Choroid plexus epithelial cell (primary cell): ENCODE results near the gene NCKAP5.

Experiments
- DNase-seq: peaks from one replicate; pipeline ENCODE4 v3.0.0-alpha.2; 2010; ENCODE audit warnings: low read depth
- H3K4me3 ChIP-seq: 2 replicates; pipeline ENCODE4 v1.5.1; 2011; ENCODE audit warnings: low read depth, mild to moderate bottlenecking, control low read depth, low read length, moderate library complexity
- TF ChIP-seq, protein P1 (sequence below): conservative IDR thresholded peaks from 2 replicates; pipeline ENCODE4 v1.5.1; 2011; ENCODE audit warnings: low read depth, mild to moderate bottlenecking, control low read depth, inconsistent platforms, low read length, moderate library complexity

NCKAP5 gene

DNA sequence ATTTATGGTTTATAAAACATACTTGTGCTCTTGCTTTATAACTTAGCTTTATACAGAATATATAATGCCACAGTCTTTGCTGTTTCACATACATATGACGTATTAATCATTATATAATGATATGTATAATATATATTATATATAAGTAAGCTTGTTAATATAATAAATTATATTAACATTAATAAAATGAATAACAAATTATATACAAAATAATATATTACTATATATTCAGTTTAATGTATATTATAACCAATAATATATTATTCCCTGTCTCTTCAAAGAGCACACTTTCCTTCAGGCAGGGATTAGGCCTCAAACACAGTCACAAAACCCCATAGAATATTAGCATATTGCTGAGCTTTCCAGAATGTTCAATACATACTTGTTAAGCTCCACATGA, 427.6 kb downstream of the NCKAP5 start:
- TF ChIP-seq, protein P1, sequence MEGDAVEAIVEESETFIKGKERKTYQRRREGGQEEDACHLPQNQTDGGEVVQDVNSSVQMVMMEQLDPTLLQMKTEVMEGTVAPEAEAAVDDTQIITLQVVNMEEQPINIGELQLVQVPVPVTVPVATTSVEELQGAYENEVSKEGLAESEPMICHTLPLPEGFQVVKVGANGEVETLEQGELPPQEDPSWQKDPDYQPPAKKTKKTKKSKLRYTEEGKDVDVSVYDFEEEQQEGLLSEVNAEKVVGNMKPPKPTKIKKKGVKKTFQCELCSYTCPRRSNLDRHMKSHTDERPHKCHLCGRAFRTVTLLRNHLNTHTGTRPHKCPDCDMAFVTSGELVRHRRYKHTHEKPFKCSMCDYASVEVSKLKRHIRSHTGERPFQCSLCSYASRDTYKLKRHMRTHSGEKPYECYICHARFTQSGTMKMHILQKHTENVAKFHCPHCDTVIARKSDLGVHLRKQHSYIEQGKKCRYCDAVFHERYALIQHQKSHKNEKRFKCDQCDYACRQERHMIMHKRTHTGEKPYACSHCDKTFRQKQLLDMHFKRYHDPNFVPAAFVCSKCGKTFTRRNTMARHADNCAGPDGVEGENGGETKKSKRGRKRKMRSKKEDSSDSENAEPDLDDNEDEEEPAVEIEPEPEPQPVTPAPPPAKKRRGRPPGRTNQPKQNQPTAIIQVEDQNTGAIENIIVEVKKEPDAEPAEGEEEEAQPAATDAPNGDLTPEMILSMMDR, result no peak
- no peak overlapping the region for H3K4me3 ChIP-seq
- no peak for DNase-seq

DNA sequence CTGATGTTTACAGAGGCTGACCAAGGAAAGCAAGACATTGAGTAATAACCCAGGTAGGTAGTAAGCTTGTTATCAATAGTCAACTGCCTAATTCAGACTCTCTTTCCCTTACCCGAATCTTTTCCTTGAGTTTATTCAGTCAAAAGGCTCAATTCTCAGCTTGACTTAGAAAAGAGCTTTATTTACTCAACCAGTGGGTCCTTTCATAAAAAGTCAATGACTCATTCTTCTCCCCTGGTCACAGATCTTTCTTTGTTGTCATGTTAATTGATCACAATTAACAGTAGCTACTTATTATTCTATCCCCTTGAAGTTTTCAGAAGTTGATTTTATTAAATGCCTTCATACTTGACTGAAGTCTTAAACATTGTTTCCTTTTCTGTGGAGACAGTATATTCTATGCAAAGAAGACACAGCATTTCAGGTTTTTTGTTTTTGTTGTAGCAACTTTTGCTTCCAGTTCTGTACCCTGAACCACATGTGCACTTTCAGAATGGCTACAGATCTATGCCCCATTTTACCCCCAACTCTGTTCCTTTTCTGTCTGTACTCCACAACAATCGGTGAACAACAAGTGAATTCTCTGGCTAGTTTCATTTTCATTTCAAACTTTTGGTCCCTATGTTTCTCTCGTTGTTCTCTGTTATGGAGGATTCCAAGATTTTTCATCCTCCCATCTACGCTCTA, 428.3 kb downstream of the NCKAP5 start:
- no peak for DNase-seq
- no peak overlapping the region for H3K4me3 ChIP-seq
- TF ChIP-seq, protein P1, result no peak

DNA sequence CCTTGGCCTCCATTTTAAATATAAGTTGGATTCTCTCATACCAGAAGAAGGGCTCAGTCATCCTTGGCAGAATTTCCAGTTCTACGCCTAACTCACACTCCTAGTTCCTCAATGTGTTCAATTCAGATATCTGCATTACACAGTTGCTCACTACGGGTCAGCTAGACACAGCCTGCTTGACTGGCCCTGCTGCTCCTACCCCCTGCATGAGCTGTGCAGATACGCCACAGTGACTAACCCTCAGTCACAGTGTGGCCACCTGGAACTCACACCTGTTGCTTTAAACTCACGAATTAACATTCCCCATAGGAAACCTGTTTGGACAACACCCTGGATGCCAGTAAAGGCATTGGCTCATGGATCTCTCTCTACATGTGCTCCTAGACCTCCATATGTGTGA, 429.6 kb downstream of the NCKAP5 start:
- no peak overlapping the region for H3K4me3 ChIP-seq
- DNase-seq, result no peak
- TF ChIP-seq, protein P1, result no peak

DNA sequence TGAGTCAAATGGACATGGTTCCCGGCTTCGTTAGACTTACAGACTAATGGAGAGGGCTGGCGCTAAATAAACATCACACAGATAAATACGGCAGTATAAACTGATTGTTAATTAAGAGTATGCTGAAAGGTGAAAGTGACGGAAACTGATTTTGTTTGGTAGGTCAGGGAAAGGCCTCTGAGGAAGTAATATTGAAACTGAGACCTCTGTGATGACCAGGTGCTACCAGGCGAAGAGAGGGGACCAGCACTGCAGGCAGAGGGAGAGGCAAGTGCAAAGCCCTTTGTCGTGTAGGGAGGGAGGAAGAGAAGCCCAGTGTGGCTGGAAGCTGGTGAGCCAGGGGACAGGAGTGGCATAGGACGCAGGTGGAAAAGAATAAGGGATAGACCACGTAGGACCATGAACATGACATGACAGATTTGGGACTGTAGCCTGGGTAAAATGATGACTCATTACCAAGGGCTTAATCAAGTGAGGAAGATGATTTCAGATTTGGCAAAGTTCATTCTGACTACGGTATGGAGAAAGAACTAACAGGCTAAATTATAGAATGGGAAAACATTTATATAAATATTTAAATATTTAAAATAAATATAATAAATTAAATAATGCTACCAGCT, 433.1 kb downstream of the NCKAP5 start:
- TF ChIP-seq, protein P1, result no peak
- H3K4me3 ChIP-seq, result no peak overlapping the region
- DNase-seq, result no peak

DNA sequence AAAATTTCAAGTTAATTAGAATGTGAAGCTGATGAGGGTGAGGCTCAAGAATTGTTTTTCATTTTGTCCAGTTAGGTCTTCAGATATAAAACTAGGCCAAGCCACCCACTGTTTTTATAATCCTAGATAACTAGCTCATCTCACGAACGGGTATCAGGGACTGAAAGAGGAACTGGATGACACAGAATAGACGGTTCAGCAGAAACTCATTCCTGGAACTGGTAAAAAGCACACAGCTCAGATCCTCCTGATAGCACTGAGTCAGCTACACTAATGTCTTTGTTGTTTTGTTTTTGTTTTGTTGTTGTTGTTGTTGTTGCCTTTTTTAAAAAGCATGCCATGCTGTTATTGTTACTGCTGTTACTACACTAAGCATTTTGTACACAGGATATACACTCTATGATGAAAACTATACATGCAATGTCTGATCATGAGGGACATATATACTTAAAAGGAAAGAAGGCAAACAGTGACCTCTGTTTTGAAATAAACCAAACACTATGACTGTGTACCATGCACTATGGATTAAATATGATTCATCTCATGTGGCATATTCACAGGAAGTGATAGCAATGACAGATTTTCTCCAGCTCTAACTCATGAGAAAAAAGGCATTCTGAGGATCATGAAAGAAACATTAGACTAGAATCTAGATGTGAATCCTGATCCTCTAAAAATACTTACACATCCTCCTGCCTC, 437.6 kb downstream of the NCKAP5 start:
- DNase-seq, result no peak
- TF ChIP-seq, protein P1, result no peak
- H3K4me3 ChIP-seq, result no peak overlapping the region

DNA sequence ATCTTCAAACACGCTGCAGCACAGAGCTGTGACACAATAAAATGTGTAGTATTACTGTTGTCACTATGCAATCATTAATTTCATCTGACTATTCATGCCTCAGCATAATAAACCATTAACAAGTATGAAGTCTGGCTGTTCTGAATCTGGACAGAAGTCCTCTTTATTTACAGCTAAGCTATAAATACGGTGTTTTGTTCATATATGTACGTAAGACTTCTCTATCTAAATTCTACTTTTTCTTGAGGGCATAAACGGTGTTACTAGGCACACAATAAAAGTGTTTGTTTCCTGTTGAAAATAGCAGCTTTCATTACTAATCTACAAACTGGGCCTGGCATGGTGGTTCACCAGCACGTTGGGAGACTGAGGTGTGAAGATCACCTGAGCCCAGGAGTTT, 443.8 kb downstream of the NCKAP5 start:
- H3K4me3 ChIP-seq, result no peak overlapping the region
- TF ChIP-seq, protein P1, result no peak
- no peak for DNase-seq
